ENCODE results near the gene PRR33.

The PRR33 gene

GRCh38 chr11:1868636-1869291 lies 22.9 kb downstream of the PRR33 start:
- no peak for DNase-seq

GRCh38 chr11:1868056-1868635 lies 23.5 kb downstream of the PRR33 start:
- no peak for TF ChIP-seq CTCF (IDR thresholded peaks at IDR 0.05; ENCODE audit: low read depth, low read length)

More at GRCh38 chr11:1868636-1869291, 22.9 kb downstream of the PRR33 start:
- H3K36me3 ChIP-seq = no peaks in the 10 kb centered on the region
- no peak overlapping the region for H3K4me3 ChIP-seq (ENCODE audit: low read depth, low read length)
- H3K27me3 ChIP-seq = no peaks in the 10 kb centered on the region
- peaks cover under 1% of the 10 kb centered on the region; the same call in 1 of the 2 replicates for H3K4me1 ChIP-seq
- TF ChIP-seq CTCF (IDR thresholded peaks at IDR 0.05; ENCODE audit: low read depth, low read length) = no peak
- H3K9me3 ChIP-seq = no peaks in the 10 kb centered on the region

GRCh38 chr11:1867381-1867780 lies 24.3 kb downstream of the PRR33 start:
- peaks cover 6% of the 10 kb centered on the region for H3K4me1 ChIP-seq
- no peak for DNase-seq
- no peaks in the 10 kb centered on the region for H3K27me3 ChIP-seq
- TF ChIP-seq CTCF (IDR thresholded peaks at IDR 0.05; ENCODE audit: low read depth, low read length) = no peak
- no peak overlapping the region for H3K4me3 ChIP-seq (ENCODE audit: low read depth, low read length)
- H3K36me3 ChIP-seq = no peaks in the 10 kb centered on the region
- no peaks in the 10 kb centered on the region for H3K9me3 ChIP-seq

More at GRCh38 chr11:1868056-1868635, 23.5 kb downstream of the PRR33 start:
- no peak overlapping the region for H3K4me3 ChIP-seq (ENCODE audit: low read depth, low read length)
- no peaks in the 10 kb centered on the region for H3K36me3 ChIP-seq
- no peaks in the 10 kb centered on the region for H3K27me3 ChIP-seq
- H3K4me1 ChIP-seq = peaks cover 6% of the 10 kb centered on the region
- no peaks in the 10 kb centered on the region for H3K9me3 ChIP-seq
- DNase-seq = no peak

- no peak for DNase-seq
- Histone ChIP-seq H3K36me3 (no peaks in the 10 kb centered on the region), H3K4me3 (ENCODE audit: low read depth, low read length) (no peak overlapping the region), H3K9me3 (no peaks in the 10 kb centered on the region), H3K27me3 (no peaks in the 10 kb centered on the region), H3K4me1 (peaks cover 6% of the 10 kb centered on the region)
- no peak for TF ChIP-seq CTCF (IDR thresholded peaks at IDR 0.05; ENCODE audit: low read depth, low read length)
Observed at GRCh38 chr11:1866776-1867175, 24.9 kb downstream of the PRR33 start.

GRCh38 chr11:1866226-1866625 lies 25.5 kb downstream of the PRR33 start:
- Histone ChIP-seq H3K36me3 (no peaks in the 10 kb centered on the region), H3K9me3 (no peaks in the 10 kb centered on the region), H3K4me3 (ENCODE audit: low read depth, low read length) (no peak overlapping the region), H3K4me1 (peaks cover 6% of the 10 kb centered on the region), H3K27me3 (no peaks in the 10 kb centered on the region)
- no peak for TF ChIP-seq CTCF (IDR thresholded peaks at IDR 0.05; ENCODE audit: low read depth, low read length)
- DNase-seq = no peak
